Effector memory CD8-positive, alpha-beta T cell (primary cell): ENCODE measurements around the gene ALS2.

Source experiments
- ATAC-seq: fragments of 150-1000 bp; cut with Tn5 transposase; replicated peaks from 2 replicates; pipeline ENCODE4 v1.10.0; 2021; ENCODE audit warnings: mild to moderate bottlenecking, moderate library complexity
- DNase-seq, 3 experiments: peaks; one replicate each; pipeline ENCODE4 v3.0.0; 2021
- H3K27ac Mint-ChIP-seq, 2 donors: one replicate each; pipeline ENCODE4 v1.8.0; 2022; ENCODE audit warnings: mild to moderate bottlenecking in 2 of 2, mixed read lengths in 2 of 2, moderate library complexity in 2 of 2
- H3K27me3 Mint-ChIP-seq, 2 donors: one replicate each; pipeline ENCODE4 v1.8.0; 2022; ENCODE audit warnings: mixed read lengths in 2 of 2
- H3K36me3 Mint-ChIP-seq: one replicate; pipeline ENCODE4 v1.8.0; 2022; ENCODE audit warnings: mild to moderate bottlenecking, moderate library complexity, mixed read lengths; ENCODE audit not compliant: insufficient read depth
- H3K4me1 Mint-ChIP-seq, 2 donors: one replicate each; pipeline ENCODE4 v1.8.0; 2022; ENCODE audit warnings: low read depth in 2 of 2, mixed read lengths in 2 of 2
- H3K4me3 Mint-ChIP-seq, 2 donors: one replicate each; pipeline ENCODE4 v1.8.0; 2022; ENCODE audit warnings: mild to moderate bottlenecking in 2 of 2, mixed read lengths in 2 of 2, moderate library complexity in 2 of 2
- H3K9me3 Mint-ChIP-seq, 2 donors: one replicate each; pipeline ENCODE4 v1.8.0; 2022; ENCODE audit warnings: mixed read lengths in 2 of 2

Gene ALS2

GRCh38 chr2:201759567-201759966, 21.2 kb downstream of the ALS2 start:
- DNase-seq (no peak), ATAC-seq (no peak)
- Mint-ChIP-seq H3K4me1 (no peaks in the 10 kb centered on the region), H3K9me3 (no peaks in the 10 kb centered on the region), H3K36me3 (peaks cover 6% of the 10 kb centered on the region), H3K27ac (no peak overlapping the region), H3K27me3 (no peaks in the 10 kb centered on the region), H3K4me3 (no peak overlapping the region)

GRCh38 chr2:201758873-201759272, 21.9 kb downstream of the ALS2 start:
- ATAC-seq: no peak
- no peaks in the 10 kb centered on the region for H3K27me3 Mint-ChIP-seq

DNA sequence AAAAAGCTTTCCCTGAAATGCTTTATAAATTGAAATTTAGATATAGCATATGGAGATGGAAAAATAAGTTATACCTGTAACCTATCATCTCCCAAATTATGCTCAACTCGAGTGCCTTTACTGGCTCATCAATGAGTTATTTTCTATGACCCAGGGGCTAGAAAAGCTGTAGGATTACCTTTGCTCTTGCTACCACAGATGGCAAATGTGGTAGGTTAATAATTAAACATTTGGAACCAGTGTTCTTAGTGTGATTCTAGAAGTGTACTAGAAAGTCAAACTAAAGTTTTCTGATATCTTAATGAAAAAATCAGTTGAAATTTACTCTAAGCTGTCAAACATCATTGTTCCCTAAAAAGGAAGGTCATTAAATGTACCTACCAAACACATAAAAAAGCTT, 22.5 kb downstream of the ALS2 start:
- no peaks in the 10 kb centered on the region for H3K4me1 Mint-ChIP-seq
- H3K36me3 Mint-ChIP-seq: no peaks in the 10 kb centered on the region
- ATAC-seq (no peak), DNase-seq (no peak)
- no peak overlapping the region for H3K27ac Mint-ChIP-seq
- H3K9me3 Mint-ChIP-seq: no peaks in the 10 kb centered on the region
- no peak overlapping the region for H3K4me3 Mint-ChIP-seq
- H3K27me3 Mint-ChIP-seq: no peaks in the 10 kb centered on the region

More at GRCh38 chr2:201758873-201759272, 21.9 kb downstream of the ALS2 start:
- DNase-seq: no peak
- H3K27ac Mint-ChIP-seq: no peak overlapping the region
- H3K4me1 Mint-ChIP-seq: no peaks in the 10 kb centered on the region
- peaks cover under 1% of the 10 kb centered on the region for H3K36me3 Mint-ChIP-seq
- H3K9me3 Mint-ChIP-seq: no peaks in the 10 kb centered on the region
- no peak overlapping the region for H3K4me3 Mint-ChIP-seq

- H3K4me3 Mint-ChIP-seq: no peak overlapping the region
- no peaks in the 10 kb centered on the region for H3K9me3 Mint-ChIP-seq
- peaks cover 1% of the 10 kb centered on the region for H3K36me3 Mint-ChIP-seq
- no peaks in the 10 kb centered on the region for H3K4me1 Mint-ChIP-seq
- H3K27me3 Mint-ChIP-seq: no peaks in the 10 kb centered on the region
- ATAC-seq (no peak), DNase-seq (no peak)
- H3K27ac Mint-ChIP-seq: no peak overlapping the region
Observed at GRCh38 chr2:201754717-201755415, 25.9 kb downstream of the ALS2 start.

DNA sequence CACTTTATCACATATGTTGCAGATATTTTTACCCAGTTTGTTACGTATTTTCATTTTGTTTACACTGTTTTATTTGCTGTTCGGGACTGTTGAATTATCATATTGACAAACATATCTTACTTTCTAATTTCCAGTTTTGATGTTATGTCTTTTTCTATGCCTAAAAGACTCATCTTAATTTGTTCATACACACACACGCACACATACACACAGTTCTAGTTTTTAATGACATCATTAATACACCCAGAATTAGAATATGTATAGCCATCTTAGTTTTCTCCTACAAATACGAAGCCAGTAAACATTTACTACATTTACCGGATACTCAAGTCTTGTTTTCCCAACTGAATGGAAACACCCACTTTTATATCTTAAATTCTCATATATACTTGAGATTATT, 29.2 kb downstream of the ALS2 start:
- no peak for DNase-seq
- no peaks in the 10 kb centered on the region for H3K9me3 Mint-ChIP-seq
- H3K4me1 Mint-ChIP-seq: no peaks in the 10 kb centered on the region
- H3K36me3 Mint-ChIP-seq: peaks cover 5% of the 10 kb centered on the region
- no peaks in the 10 kb centered on the region for H3K27me3 Mint-ChIP-seq
- no peak for ATAC-seq
- no peak overlapping the region for H3K27ac Mint-ChIP-seq
- H3K4me3 Mint-ChIP-seq: no peak overlapping the region

DNA sequence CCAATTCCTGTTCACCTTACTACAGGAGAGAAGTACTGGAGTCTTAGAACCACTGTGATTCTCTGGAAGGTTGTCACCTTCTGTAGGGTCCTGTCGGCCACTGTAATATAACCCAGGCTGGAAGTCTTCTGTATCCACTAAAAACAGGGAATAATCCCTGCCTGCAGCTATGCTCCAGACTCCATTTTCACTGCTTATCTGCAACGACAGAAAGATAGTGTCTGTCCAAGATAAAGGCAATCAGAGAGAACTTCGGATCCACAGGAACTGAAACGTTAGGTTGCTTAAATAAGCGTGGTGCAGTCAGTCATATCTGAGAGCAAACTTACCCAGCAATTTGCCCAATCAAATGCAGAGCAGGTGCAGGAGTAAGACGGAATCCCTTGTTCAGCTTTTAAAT, 34.2 kb downstream of the ALS2 start:
- Mint-ChIP-seq H3K27ac (no peak overlapping the region), H3K9me3 (no peaks in the 10 kb centered on the region), H3K36me3 (peaks cover 15% of the 10 kb centered on the region), H3K27me3 (no peaks in the 10 kb centered on the region), H3K4me3 (no peak overlapping the region), H3K4me1 (no peaks in the 10 kb centered on the region)
- DNase-seq: no peak
- no peak for ATAC-seq

GRCh38 chr2:201735486-201735885, 45.2 kb downstream of the ALS2 start:
- no peak for DNase-seq

DNA sequence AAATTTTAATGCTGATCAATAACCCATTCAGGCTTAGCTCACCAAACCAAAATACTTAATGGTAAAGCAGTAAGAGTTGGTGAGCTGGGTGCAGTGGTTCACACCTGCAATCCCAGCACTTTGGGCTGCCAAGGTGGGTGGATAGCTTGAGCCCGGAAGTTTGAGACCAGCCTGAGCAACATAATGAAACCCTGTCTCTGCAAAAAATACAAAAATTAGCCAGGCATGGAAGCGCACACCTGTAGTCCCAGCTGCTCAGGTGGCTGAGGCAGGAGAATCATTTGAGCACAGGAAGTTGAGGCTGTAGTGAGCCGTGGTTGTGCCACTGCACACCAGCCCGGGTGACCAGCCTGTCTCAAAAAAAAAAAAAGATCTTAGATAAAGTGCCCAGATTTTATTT, 46.6 kb downstream of the ALS2 start:
- Mint-ChIP-seq H3K27ac (no peak overlapping the region), H3K4me1 (no peaks in the 10 kb centered on the region), H3K9me3 (no peaks in the 10 kb centered on the region), H3K36me3 (peaks cover 5% of the 10 kb centered on the region), H3K4me3 (no peak overlapping the region), H3K27me3 (no peaks in the 10 kb centered on the region)
- no peak for ATAC-seq
- no peak for DNase-seq

More at GRCh38 chr2:201735486-201735885, 45.2 kb downstream of the ALS2 start:
- no peaks in the 10 kb centered on the region for H3K27me3 Mint-ChIP-seq
- H3K27ac Mint-ChIP-seq: no peak overlapping the region
- H3K4me3 Mint-ChIP-seq: no peak overlapping the region
- no peaks in the 10 kb centered on the region for H3K9me3 Mint-ChIP-seq
- H3K4me1 Mint-ChIP-seq: no peaks in the 10 kb centered on the region
- no peak for ATAC-seq
- peaks cover 5% of the 10 kb centered on the region for H3K36me3 Mint-ChIP-seq

- Mint-ChIP-seq H3K4me3 (no peak overlapping the region), H3K4me1 (no peaks in the 10 kb centered on the region), H3K27ac (no peak overlapping the region), H3K27me3 (no peaks in the 10 kb centered on the region), H3K9me3 (no peaks in the 10 kb centered on the region), H3K36me3 (peaks cover 5% of the 10 kb centered on the region)
- ATAC-seq (no peak), DNase-seq (no peak)
Observed at GRCh38 chr2:201733544-201733943, 47.2 kb downstream of the ALS2 start.

GRCh38 chr2:201730651-201731285, 50.0 kb downstream of the ALS2 start:
- H3K27me3 Mint-ChIP-seq: no peaks in the 10 kb centered on the region
- H3K4me3 Mint-ChIP-seq: no peak overlapping the region
- no peaks in the 10 kb centered on the region for H3K36me3 Mint-ChIP-seq
- ATAC-seq: no peak
- no peak overlapping the region for H3K27ac Mint-ChIP-seq
- DNase-seq: no peak
- no peaks in the 10 kb centered on the region for H3K4me1 Mint-ChIP-seq
- no peaks in the 10 kb centered on the region for H3K9me3 Mint-ChIP-seq

DNA sequence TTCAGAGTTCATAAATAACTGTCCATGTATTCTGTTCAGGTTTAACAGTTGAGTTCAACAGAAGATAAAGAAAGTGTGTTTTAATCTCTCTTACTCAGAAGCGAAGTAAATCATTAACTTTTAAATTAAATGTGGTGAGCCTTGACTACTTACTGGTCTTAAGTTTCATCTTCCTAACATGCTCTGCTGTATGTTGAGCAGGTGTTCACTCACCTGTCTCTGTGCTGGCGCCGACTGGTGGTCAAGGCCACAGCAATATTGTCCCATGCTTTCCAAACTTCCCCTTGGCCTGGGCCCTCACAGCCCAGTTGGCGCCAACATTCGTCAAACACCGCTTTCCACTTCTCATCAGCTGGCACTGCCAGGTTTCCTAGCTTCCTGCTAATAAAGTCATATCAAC, 65.3 kb downstream of the ALS2 start:
- Mint-ChIP-seq H3K4me1 (no peaks in the 10 kb centered on the region), H3K36me3 (peaks cover 18% of the 10 kb centered on the region), H3K27me3 (no peaks in the 10 kb centered on the region), H3K9me3 (no peaks in the 10 kb centered on the region), H3K4me3 (no peak overlapping the region), H3K27ac (no peak overlapping the region)
- ATAC-seq (no peak), DNase-seq (no peak)

- DNase-seq (no peak), ATAC-seq (no peak)
- H3K9me3 Mint-ChIP-seq: no peaks in the 10 kb centered on the region
- H3K4me1 Mint-ChIP-seq: no peaks in the 10 kb centered on the region
- no peak overlapping the region for H3K4me3 Mint-ChIP-seq
- peaks cover 15% of the 10 kb centered on the region for H3K36me3 Mint-ChIP-seq
- H3K27ac Mint-ChIP-seq: peak overlapping the region in 1 of 2 donors; percentile 54
- no peaks in the 10 kb centered on the region for H3K27me3 Mint-ChIP-seq
Observed at GRCh38 chr2:201712726-201713125, 68.0 kb downstream of the ALS2 start.

- no peak for DNase-seq
- Mint-ChIP-seq H3K27me3 (no peaks in the 10 kb centered on the region), H3K4me1 (no peaks in the 10 kb centered on the region), H3K4me3 (no peak overlapping the region), H3K27ac (no peak overlapping the region), H3K36me3 (peaks cover 7% of the 10 kb centered on the region), H3K9me3 (no peaks in the 10 kb centered on the region)
- ATAC-seq: no peak
Observed at GRCh38 chr2:201709747-201710146, 71.0 kb downstream of the ALS2 start.

GRCh38 chr2:201709049-201709448, 71.7 kb downstream of the ALS2 start:
- H3K27me3 Mint-ChIP-seq: no peaks in the 10 kb centered on the region
- no peaks in the 10 kb centered on the region for H3K9me3 Mint-ChIP-seq
- H3K27ac Mint-ChIP-seq: no peak overlapping the region
- no peak for ATAC-seq
- no peak overlapping the region for H3K4me3 Mint-ChIP-seq
- no peaks in the 10 kb centered on the region for H3K4me1 Mint-ChIP-seq
- DNase-seq: no peak
- H3K36me3 Mint-ChIP-seq: peaks cover 8% of the 10 kb centered on the region
